IMR-90 (cell line): ENCODE results near the gene CLEC2B.

Source experiments
- CTCF ChIP-seq: conservative IDR thresholded peaks from 2 replicates; pipeline ENCODE4 v1.5.1; 2012; ENCODE audit warnings: mild to moderate bottlenecking, low read depth, low read length, improper control_type of control experiment
- MAFK ChIP-seq: IDR thresholded peaks from 2 replicates; pipeline ENCODE4 v1.6.1; 2012; ENCODE audit warnings: low read depth, low read length, improper control_type of control experiment
- MAZ ChIP-seq: IDR thresholded peaks from 2 replicates; pipeline ENCODE4 v1.6.1; 2012; ENCODE audit warnings: low read depth, mild to moderate bottlenecking, low read length, improper control_type of control experiment, moderate library complexity, borderline replicate concordance
- MXI1 ChIP-seq: IDR thresholded peaks from 2 replicates; pipeline ENCODE4 v1.6.1; 2012; ENCODE audit warnings: low read depth, mild to moderate bottlenecking, low read length, moderate library complexity, borderline replicate concordance
- POLR2A ChIP-seq: IDR thresholded peaks from 2 replicates; pipeline ENCODE4 v1.6.1; 2012; ENCODE audit warnings: mild to moderate bottlenecking, low read depth, low read length
- RAD21 ChIP-seq: IDR thresholded peaks from 2 replicates; pipeline ENCODE4 v1.6.1; 2012; ENCODE audit warnings: low read length, improper control_type of control experiment
- RCOR1 ChIP-seq: IDR thresholded peaks from 2 replicates; pipeline ENCODE4 v1.6.1; 2012; ENCODE audit warnings: mild to moderate bottlenecking, low read length, improper control_type of control experiment; ENCODE audit not compliant: insufficient replicate concordance
- RFX5 ChIP-seq: IDR thresholded peaks from 2 replicates; pipeline ENCODE4 v1.8.0; 2012; ENCODE audit warnings: low read depth, mild to moderate bottlenecking, low read length, moderate library complexity
- USF2 ChIP-seq: fragments of 150-350 bp; IDR thresholded peaks from 2 replicates; pipeline ENCODE4 v1.6.1; 2017; ENCODE audit warnings: mild to moderate bottlenecking, antibody characterized with exemption, low read length, low read depth

DNA sequence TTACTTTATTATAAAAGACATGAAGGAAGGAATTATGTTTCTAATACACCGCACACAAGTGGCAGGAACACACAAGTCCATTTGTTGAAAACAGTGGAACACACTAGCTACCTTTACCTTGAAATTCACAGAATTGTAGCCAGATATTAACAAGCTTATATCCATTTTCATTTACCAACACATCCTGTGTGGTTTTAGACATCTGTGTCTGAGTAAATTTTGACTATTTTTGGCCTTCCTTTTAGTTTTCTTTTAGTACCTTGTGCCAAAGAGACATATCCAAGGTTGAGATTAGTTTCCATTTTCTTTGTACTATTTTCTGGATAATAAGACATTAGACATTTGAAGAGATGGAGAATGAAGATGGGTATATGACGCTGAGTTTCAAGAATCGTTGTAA, 12.1 kb upstream of the CLEC2B start, which contains the start of gene KLRF2:
- TF ChIP-seq CTCF (no peak), RFX5 (no peak), RCOR1 (no peak), POLR2A (no peak), USF2 (no peak), RAD21 (no peak), MXI1 (no peak), MAFK (no peak), MAZ (no peak)
